HCT116 (cell line): ENCODE data around the gene CSRP1.

Experiments used
- CTCF ChIP-seq, 3 experiments: fragments of 200-600 bp in 1 of 3; sonication (generic) in 1 of 3; IDR thresholded peaks in 2 of 3; conservative IDR thresholded peaks in 1 of 3; 2 replicates each; pipeline ENCODE4 v1.5.1; 2012 to 2017; ENCODE audit warnings: low read depth in 2 of 3, low read length in 2 of 3, antibody characterized with exemption in 1 of 3, borderline replicate concordance in 1 of 3, control low read depth in 1 of 3, mild to moderate bottlenecking in 1 of 3, mixed read lengths in 1 of 3, mixed run types in 1 of 3, moderate library complexity in 1 of 3; ENCODE audit not compliant: insufficient read depth in 1 of 3
- EZH2 ChIP-seq: fragments of 200-600 bp; sonication (generic); IDR thresholded peaks from 2 replicates; pipeline ENCODE4 v1.6.1; 2017; ENCODE audit warnings: antibody characterized with exemption, mixed run types
- POLR2A ChIP-seq: IDR thresholded peaks from 2 replicates; pipeline ENCODE4 v1.7.0; 2011; ENCODE audit warnings: borderline replicate concordance; ENCODE audit not compliant: insufficient read depth, insufficient read length; ENCODE audit errors: extremely low read depth
- POLR2AphosphoS5 ChIP-seq: IDR thresholded peaks from 2 replicates; pipeline ENCODE4 v1.6.1; 2011; ENCODE audit warnings: mild to moderate bottlenecking, low read depth, low read length, moderate library complexity
- SP1 ChIP-seq: IDR thresholded peaks from 2 replicates; pipeline ENCODE4 v1.6.1; 2012; ENCODE audit warnings: low read depth
- SRF ChIP-seq: IDR thresholded peaks from 2 replicates; pipeline ENCODE4 v1.6.1; 2012; ENCODE audit warnings: low read depth
- YY1 ChIP-seq: IDR thresholded peaks from 2 replicates; pipeline ENCODE4 v1.6.1; 2011; ENCODE audit warnings: low read length, low read depth, moderate library complexity, mild to moderate bottlenecking; ENCODE audit not compliant: insufficient replicate concordance; ENCODE audit errors: extremely low read depth
- TF ChIP-seq, protein P1 (sequence below): IDR thresholded peaks from 2 replicates; pipeline ENCODE4 v1.6.1; 2012; ENCODE audit warnings: low read depth
- TF ChIP-seq, protein P2 (sequence below): IDR thresholded peaks from 2 replicates; pipeline ENCODE4 v1.6.1; 2011; ENCODE audit warnings: mild to moderate bottlenecking, low read length, moderate library complexity; ENCODE audit not compliant: insufficient replicate concordance; ENCODE audit errors: extremely low read depth

DNA sequence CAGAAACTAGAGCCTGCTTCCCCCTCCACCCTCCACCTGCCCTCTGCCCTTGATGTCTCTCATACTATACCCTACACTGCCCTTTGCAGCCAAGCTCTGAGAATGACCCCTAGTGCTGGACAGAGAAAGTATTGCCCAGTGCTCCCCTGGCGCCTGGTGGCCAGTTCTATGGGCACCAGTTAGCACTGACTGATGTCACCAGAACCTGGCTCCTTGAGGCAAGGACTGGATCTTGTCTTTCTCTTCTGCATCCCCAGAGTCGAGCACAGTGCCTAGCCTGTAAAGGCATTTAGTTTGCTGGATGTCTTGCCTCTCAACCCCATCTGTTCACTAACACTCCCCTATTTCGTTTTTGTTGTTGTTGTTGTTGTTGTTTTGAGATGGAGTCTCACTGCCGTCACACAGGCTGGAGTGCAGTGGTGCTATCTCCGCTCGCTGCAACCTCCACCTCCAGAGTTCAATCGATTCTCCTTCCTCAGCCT lies 43.8 kb downstream of the CSRP1 start:
- TF ChIP-seq, protein P1, sequence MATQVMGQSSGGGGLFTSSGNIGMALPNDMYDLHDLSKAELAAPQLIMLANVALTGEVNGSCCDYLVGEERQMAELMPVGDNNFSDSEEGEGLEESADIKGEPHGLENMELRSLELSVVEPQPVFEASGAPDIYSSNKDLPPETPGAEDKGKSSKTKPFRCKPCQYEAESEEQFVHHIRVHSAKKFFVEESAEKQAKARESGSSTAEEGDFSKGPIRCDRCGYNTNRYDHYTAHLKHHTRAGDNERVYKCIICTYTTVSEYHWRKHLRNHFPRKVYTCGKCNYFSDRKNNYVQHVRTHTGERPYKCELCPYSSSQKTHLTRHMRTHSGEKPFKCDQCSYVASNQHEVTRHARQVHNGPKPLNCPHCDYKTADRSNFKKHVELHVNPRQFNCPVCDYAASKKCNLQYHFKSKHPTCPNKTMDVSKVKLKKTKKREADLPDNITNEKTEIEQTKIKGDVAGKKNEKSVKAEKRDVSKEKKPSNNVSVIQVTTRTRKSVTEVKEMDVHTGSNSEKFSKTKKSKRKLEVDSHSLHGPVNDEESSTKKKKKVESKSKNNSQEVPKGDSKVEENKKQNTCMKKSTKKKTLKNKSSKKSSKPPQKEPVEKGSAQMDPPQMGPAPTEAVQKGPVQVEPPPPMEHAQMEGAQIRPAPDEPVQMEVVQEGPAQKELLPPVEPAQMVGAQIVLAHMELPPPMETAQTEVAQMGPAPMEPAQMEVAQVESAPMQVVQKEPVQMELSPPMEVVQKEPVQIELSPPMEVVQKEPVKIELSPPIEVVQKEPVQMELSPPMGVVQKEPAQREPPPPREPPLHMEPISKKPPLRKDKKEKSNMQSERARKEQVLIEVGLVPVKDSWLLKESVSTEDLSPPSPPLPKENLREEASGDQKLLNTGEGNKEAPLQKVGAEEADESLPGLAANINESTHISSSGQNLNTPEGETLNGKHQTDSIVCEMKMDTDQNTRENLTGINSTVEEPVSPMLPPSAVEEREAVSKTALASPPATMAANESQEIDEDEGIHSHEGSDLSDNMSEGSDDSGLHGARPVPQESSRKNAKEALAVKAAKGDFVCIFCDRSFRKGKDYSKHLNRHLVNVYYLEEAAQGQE = no peak
- no peak for TF ChIP-seq SP1
- no peak for TF ChIP-seq EZH2
- TF ChIP-seq SRF = no peak
- peak in 2 of 3 experiments; percentile 56 to 59; a peak in 4 of 6 replicates for TF ChIP-seq CTCF (IDR thresholded peaks at IDR 0.05 in 2 of 3, conservative IDR thresholded peaks at IDR 0.05 in 1 of 3; ENCODE audit: borderline replicate concordance in 1 of 3, insufficient read depth in 1 of 3, low read depth in 2 of 3, low read length in 2 of 3)
- TF ChIP-seq, protein P2, sequence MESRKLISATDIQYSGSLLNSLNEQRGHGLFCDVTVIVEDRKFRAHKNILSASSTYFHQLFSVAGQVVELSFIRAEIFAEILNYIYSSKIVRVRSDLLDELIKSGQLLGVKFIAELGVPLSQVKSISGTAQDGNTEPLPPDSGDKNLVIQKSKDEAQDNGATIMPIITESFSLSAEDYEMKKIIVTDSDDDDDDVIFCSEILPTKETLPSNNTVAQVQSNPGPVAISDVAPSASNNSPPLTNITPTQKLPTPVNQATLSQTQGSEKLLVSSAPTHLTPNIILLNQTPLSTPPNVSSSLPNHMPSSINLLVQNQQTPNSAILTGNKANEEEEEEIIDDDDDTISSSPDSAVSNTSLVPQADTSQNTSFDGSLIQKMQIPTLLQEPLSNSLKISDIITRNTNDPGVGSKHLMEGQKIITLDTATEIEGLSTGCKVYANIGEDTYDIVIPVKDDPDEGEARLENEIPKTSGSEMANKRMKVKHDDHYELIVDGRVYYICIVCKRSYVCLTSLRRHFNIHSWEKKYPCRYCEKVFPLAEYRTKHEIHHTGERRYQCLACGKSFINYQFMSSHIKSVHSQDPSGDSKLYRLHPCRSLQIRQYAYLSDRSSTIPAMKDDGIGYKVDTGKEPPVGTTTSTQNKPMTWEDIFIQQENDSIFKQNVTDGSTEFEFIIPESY = no peak
- peak; percentile 46 for TF ChIP-seq POLR2AphosphoS5
- no peak for TF ChIP-seq POLR2A
- TF ChIP-seq YY1 = no peak
